Neural progenitor cell (in vitro differentiated cells): Measurements from ENCODE around the gene CSRNP3. TPM values are rescaled to one million over a fixed set of nuclear protein-coding genes. Genes with fewer than 3 reads are reported as not detected.

Source experiments
- DNase-seq: peaks from one replicate; pipeline ENCODE4 v3.0.0-alpha.2; 2016; ENCODE audit warnings: low spot score
- H2AFZ ChIP-seq: fragments of 200-600 bp; sonication (generic); replicated peaks from 2 replicates; pipeline ENCODE4 v1.6.1; 2016; ENCODE audit warnings: antibody characterized with exemption
- H3F3A ChIP-seq: fragments of 200-600 bp; sonication (generic); 2 replicates; pipeline ENCODE4 v1.6.1; 2016; ENCODE audit warnings: antibody characterized with exemption, low read depth
- H3K27ac ChIP-seq: fragments of 200-600 bp; sonication (generic); 2 replicates; pipeline ENCODE4 v1.5.1; 2016; ENCODE audit warnings: mild to moderate bottlenecking
- H3K27me3 ChIP-seq: fragments of 200-600 bp; sonication (generic); 2 replicates; pipeline ENCODE4 v1.6.1; 2016; ENCODE audit warnings: mild to moderate bottlenecking, moderate library complexity
- H3K36me3 ChIP-seq: fragments of 200-600 bp; sonication (generic); 2 replicates; pipeline ENCODE4 v1.5.1; 2016
- H3K4me1 ChIP-seq: fragments of 200-600 bp; sonication (generic); 2 replicates; pipeline ENCODE4 v1.6.1; 2016; ENCODE audit warnings: mixed run types
- H3K4me2 ChIP-seq: fragments of 200-600 bp; sonication (generic); 2 replicates; pipeline ENCODE4 v1.6.1; 2016
- H3K4me3 ChIP-seq: fragments of 200-600 bp; sonication (generic); 2 replicates; pipeline ENCODE4 v1.5.1; 2016
- H3K79me2 ChIP-seq: fragments of 200-600 bp; sonication (generic); 2 replicates; pipeline ENCODE4 v1.6.1; 2016; ENCODE audit warnings: low read depth
- H3K9ac ChIP-seq: fragments of 200-600 bp; sonication (generic); 2 replicates; pipeline ENCODE4 v1.6.1; 2016
- H3K9me3 ChIP-seq: fragments of 200-600 bp; sonication (generic); 2 replicates; pipeline ENCODE4 v1.5.1; 2016; ENCODE audit warnings: low read depth
- H4K20me1 ChIP-seq: fragments of 200-600 bp; sonication (generic); 2 replicates; pipeline ENCODE4 v1.6.1; 2016; ENCODE audit warnings: low read depth
- H3K27ac Mint-ChIP-seq: 3 replicates; pipeline ENCODE4 v1.8.0; 2021; ENCODE audit warnings: mixed read lengths
- H3K27me3 Mint-ChIP-seq: 2 replicates; pipeline ENCODE4 v1.8.0; 2022; ENCODE audit warnings: low read depth, mild to moderate bottlenecking, inconsistent platforms, moderate library complexity, mixed read lengths; ENCODE audit not compliant: insufficient read depth
- H3K36me3 Mint-ChIP-seq: 3 replicates; pipeline ENCODE4 v1.8.0; 2021; ENCODE audit warnings: mixed read lengths
- H3K4me1 Mint-ChIP-seq: 3 replicates; pipeline ENCODE4 v1.8.0; 2021; ENCODE audit warnings: mixed read lengths
- H3K4me3 Mint-ChIP-seq: 3 replicates; pipeline ENCODE4 v1.8.0; 2021; ENCODE audit warnings: mild to moderate bottlenecking, moderate library complexity, mixed read lengths
- H3K9me3 Mint-ChIP-seq: 3 replicates; pipeline ENCODE4 v1.8.0; 2020; ENCODE audit warnings: mixed read lengths
- EZH2 ChIP-seq: fragments of 200-600 bp; sonication (generic); IDR thresholded peaks from 2 replicates; pipeline ENCODE4 v1.6.1; 2017; ENCODE audit warnings: antibody characterized with exemption, mild to moderate bottlenecking, moderate library complexity
- EZH2phosphoT487 ChIP-seq: fragments of 200-600 bp; sonication (generic); IDR thresholded peaks from 2 replicates; pipeline ENCODE4 v1.6.1; 2017; ENCODE audit warnings: antibody characterized with exemption
- total RNA-seq: library from RNA; depleted of rRNA; stranded (reverse); fragments of >200 nt; gene quantifications from 2 replicates; pipeline ENCODE4 v1.2.3, GENCODE V29; 2015; ENCODE audit warnings: low replicate concordance
- TF ChIP-seq, protein P1 (sequence below): fragments of 200-600 bp; sonication (generic); IDR thresholded peaks from 2 replicates; pipeline ENCODE4 v1.5.1; 2017; ENCODE audit warnings: antibody characterized with exemption, mild to moderate bottlenecking

The CSRNP3 gene
- total RNA-seq, 1 donor from 2014 or later, result 16.9 TPM

DNA sequence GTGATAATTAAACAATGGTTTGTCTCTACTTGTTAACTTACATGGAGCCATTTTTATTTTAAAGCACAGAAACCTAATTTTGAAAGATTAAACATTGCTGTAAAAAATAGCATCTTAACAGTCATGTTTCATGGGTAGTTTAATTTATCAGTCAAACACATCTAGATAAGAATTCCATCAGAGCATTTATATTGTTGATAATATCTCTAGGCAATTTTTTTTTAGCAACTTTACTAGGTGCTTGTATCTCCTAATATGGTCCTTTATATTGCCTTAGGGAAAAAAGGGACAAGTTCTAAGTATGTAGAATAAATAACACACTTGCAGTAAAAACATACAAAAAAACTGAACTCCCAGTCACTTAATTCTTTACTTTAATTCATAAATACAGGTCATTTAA is 863 bp downstream of the CSRNP3 start:
- H3K27ac Mint-ChIP-seq, result peak overlapping the region; percentile 98
- peaks cover 55% of the 10 kb centered on the region for H3K79me2 ChIP-seq

DNA sequence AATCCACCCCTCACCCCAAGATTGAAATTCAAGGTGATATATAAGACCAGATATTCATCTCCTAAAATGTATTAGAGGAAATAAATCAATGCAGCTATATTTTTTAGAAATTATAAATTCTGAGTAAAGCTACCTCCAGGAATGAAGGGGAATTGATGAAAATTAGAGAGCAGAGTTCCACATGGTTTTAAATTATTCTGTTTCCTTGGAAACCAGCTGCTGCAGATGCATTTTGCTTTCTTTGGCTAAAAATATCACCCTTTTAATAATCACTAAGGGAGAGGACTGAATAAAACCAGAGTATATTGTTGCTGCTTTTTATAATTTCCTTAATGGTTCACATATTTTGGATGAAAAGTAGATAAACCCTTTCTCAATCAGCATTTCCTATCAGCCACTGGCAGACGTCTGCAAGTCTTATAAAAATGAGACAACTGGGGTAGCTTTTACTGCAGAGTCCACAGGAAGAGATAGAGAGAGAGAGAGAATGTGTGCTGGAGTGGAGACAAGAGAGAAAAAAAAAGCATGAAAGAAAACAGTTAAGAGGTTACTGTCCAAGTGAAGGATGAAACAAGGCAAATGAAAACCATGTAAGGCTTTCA is 2.0 kb downstream of the CSRNP3 start:
- H2AFZ ChIP-seq, result no peak overlapping the region
- peaks cover 25% of the 10 kb centered on the region for H4K20me1 ChIP-seq
- Mint-ChIP-seq H3K4me1 (peaks cover 49% of the 10 kb centered on the region), H3K4me3 (peak overlapping the region; percentile 92), H3K9me3 (no peaks in the 10 kb centered on the region), H3K27me3 (peaks cover 3% of the 10 kb centered on the region), H3K36me3 (peaks cover 5% of the 10 kb centered on the region), H3K27ac (peak overlapping the region; percentile 74)
- H3K9ac ChIP-seq, result no peak overlapping the region
- peaks cover 31% of the 10 kb centered on the region for H3K4me1 ChIP-seq
- peak overlapping the region; percentile 78 for H3K4me3 ChIP-seq
- no peaks in the 10 kb centered on the region for H3K36me3 ChIP-seq
- peak overlapping the region; percentile 39 for H3K27ac ChIP-seq
- H3F3A ChIP-seq, result peaks cover 5% of the 10 kb centered on the region
- peak overlapping the region; percentile 88 for H3K4me2 ChIP-seq
- TF ChIP-seq EZH2 (no peak), EZH2phosphoT487 (no peak)
- TF ChIP-seq, protein P1, sequence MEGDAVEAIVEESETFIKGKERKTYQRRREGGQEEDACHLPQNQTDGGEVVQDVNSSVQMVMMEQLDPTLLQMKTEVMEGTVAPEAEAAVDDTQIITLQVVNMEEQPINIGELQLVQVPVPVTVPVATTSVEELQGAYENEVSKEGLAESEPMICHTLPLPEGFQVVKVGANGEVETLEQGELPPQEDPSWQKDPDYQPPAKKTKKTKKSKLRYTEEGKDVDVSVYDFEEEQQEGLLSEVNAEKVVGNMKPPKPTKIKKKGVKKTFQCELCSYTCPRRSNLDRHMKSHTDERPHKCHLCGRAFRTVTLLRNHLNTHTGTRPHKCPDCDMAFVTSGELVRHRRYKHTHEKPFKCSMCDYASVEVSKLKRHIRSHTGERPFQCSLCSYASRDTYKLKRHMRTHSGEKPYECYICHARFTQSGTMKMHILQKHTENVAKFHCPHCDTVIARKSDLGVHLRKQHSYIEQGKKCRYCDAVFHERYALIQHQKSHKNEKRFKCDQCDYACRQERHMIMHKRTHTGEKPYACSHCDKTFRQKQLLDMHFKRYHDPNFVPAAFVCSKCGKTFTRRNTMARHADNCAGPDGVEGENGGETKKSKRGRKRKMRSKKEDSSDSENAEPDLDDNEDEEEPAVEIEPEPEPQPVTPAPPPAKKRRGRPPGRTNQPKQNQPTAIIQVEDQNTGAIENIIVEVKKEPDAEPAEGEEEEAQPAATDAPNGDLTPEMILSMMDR, result no peak
- no peaks in the 10 kb centered on the region for H3K27me3 ChIP-seq
- peaks cover 63% of the 10 kb centered on the region for H3K79me2 ChIP-seq
- H3K9me3 ChIP-seq, result no peaks in the 10 kb centered on the region
- DNase-seq, result no peak

More for the DNA sequence above, 863 bp downstream of the CSRNP3 start:
- H3K27me3 Mint-ChIP-seq, result peaks cover 3% of the 10 kb centered on the region
- TF ChIP-seq EZH2 (no peak), EZH2phosphoT487 (no peak)
- Histone ChIP-seq H4K20me1 (peaks cover 17% of the 10 kb centered on the region), H3K27me3 (no peaks in the 10 kb centered on the region), H3K4me1 (peaks cover 30% of the 10 kb centered on the region), H3K4me3 (peak overlapping the region; percentile 78), H2AFZ (peak overlapping the region; percentile 85), H3K27ac (no peak overlapping the region), H3K4me2 (peak overlapping the region; percentile 88), H3K9me3 (no peaks in the 10 kb centered on the region), H3F3A (peaks cover 5% of the 10 kb centered on the region), H3K36me3 (no peaks in the 10 kb centered on the region), H3K9ac (peak overlapping the region; percentile 58)
- H3K36me3 Mint-ChIP-seq, result peaks cover 2% of the 10 kb centered on the region
- peaks cover 46% of the 10 kb centered on the region for H3K4me1 Mint-ChIP-seq
- H3K9me3 Mint-ChIP-seq, result no peaks in the 10 kb centered on the region
- no peak for DNase-seq
- peak overlapping the region; percentile 92 for H3K4me3 Mint-ChIP-seq

DNA sequence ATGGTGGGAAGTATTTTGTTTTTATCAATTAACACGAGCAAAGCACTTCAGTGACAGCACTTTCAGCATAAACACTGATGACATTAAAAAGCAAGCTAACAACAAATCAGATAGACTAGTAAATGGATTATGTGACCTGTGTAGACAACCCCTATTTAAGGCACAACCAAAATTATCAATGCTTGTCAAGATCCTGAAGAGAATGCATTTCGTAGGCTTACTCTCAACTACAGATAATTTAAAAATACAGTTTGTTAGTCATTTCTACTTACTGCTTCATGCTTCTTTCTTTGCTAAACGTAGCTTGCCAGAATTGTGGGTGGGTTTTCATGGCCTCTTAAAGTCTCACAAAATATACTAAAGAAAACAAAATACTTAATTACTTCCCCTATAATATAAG is 3.4 kb downstream of the CSRNP3 start:
- Mint-ChIP-seq H3K4me1 (peaks cover 48% of the 10 kb centered on the region), H3K27ac (no peak overlapping the region), H3K27me3 (peaks cover 3% of the 10 kb centered on the region), H3K4me3 (no peak overlapping the region), H3K36me3 (peaks cover 10% of the 10 kb centered on the region), H3K9me3 (peaks cover 2% of the 10 kb centered on the region)
- peaks cover 74% of the 10 kb centered on the region for H3K79me2 ChIP-seq
- peak overlapping the region; percentile 39 for H3K27ac ChIP-seq
- peaks cover 33% of the 10 kb centered on the region for H3K4me1 ChIP-seq
- H4K20me1 ChIP-seq, result peaks cover 25% of the 10 kb centered on the region
- TF ChIP-seq EZH2, result no peak
- no peak for DNase-seq
- no peak overlapping the region for H3K4me3 ChIP-seq
- H3K9me3 ChIP-seq, result no peaks in the 10 kb centered on the region
- no peak overlapping the region for H2AFZ ChIP-seq
- peak overlapping the region; percentile 23 for H3K4me2 ChIP-seq
- peaks cover 5% of the 10 kb centered on the region for H3F3A ChIP-seq
- no peaks in the 10 kb centered on the region for H3K27me3 ChIP-seq
- no peak overlapping the region for H3K9ac ChIP-seq
- H3K36me3 ChIP-seq, result no peaks in the 10 kb centered on the region

DNA sequence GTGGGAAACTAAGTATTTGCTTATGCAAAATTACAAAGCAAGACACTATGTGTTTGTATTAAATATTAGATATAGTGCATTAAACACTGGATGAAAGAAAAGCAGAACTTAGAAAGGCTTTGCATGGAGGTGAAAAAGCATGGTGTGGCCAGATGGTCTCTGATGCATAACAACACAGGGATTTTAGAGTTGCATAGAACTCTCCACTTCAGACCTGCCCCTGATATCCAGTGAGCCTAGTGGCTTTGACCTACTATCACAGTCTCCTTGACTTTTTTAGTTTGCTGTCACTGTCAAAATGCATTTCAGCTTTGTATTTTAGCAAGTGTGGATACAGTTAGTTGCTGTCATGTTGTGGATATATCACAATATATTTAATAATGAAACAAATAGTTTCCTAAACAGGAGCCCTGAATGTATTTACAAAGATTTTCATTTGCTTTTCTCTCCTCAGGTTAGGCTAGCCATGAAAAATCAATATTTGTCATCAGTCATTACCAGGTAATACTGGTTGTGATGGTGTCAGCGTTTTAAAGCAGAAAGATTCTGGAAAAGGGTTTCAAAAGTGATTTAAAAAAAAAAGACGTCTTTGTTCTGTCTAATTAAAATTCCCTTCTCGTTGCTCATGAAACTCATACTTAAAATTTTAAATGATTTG is 5.2 kb downstream of the CSRNP3 start:
- Histone ChIP-seq H2AFZ (no peak overlapping the region), H3K4me2 (no peak overlapping the region), H3K79me2 (peaks cover 79% of the 10 kb centered on the region), H3K9me3 (no peaks in the 10 kb centered on the region), H4K20me1 (peaks cover 25% of the 10 kb centered on the region), H3K4me3 (no peak overlapping the region), H3K9ac (no peak overlapping the region), H3K27ac (peak overlapping the region; percentile 27), H3F3A (peaks cover 5% of the 10 kb centered on the region), H3K4me1 (peaks cover 27% of the 10 kb centered on the region), H3K36me3 (no peaks in the 10 kb centered on the region), H3K27me3 (no peaks in the 10 kb centered on the region)
- no peaks in the 10 kb centered on the region for H3K27me3 Mint-ChIP-seq
- peaks cover 8% of the 10 kb centered on the region for H3K9me3 Mint-ChIP-seq
- peaks cover 15% of the 10 kb centered on the region for H3K36me3 Mint-ChIP-seq
- no peak overlapping the region for H3K4me3 Mint-ChIP-seq
- H3K27ac Mint-ChIP-seq, result no peak overlapping the region
- DNase-seq, result no peak
- TF ChIP-seq EZH2phosphoT487 (no peak), EZH2 (no peak)
- TF ChIP-seq, protein P1, result no peak
- H3K4me1 Mint-ChIP-seq, result peaks cover 34% of the 10 kb centered on the region
